NCI-H1048 (cell line): ENCODE results near the gene GRAP.
"Not testable (repeated sequence)": the region's sequence is repeated elsewhere in the genome, so short reads cannot be mapped to it uniquely, and the experiment has no call there.

Experiments used
- DNase-seq: peaks from one replicate; lab custom pipeline; 2025; lab: John Stamatoyannopoulos, UW

Gene GRAP

DNA sequence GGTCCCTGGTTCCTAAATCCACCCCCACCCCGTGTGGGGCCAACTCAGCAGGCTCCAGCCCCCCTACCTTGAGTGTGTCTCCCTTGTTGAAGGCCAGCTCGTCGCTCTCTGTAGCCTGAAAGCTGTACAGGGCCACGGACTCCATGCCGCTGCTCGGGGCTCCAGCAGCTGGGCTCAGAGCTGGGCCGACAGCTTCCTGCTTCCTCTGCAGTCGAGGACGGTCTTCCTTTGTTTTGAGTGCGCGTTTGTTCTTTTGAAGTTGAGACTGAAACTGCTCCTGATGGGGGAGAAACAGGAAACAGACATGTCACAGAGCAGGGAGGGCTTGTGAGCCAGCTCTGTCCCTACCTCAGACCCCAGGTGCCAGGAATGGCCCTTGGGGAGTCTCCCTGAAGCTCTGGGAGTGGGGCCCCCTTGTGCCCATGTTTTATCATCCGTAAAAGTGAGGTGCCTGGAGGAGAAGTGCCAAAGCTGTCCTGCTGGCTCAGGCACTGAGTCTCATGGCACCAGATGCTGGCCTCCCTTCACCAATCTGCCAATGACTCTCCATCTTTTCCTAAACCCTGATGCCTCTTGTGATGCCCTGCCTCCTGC, at the start of gene GRAP:
Gene GRAP (minus strand): TSS at position 176 of the 594 bp plus-strand sequence. CDS start 31 bp downstream, at position 145.
- DNase-seq: not testable (repeated sequence)

- DNase-seq: not testable (repeated sequence)
Observed at GRCh38 chr17:19093684-19094438, 47.1 kb upstream of the GRAP start.

- DNase-seq: not testable (repeated sequence)
Observed at GRCh38 chr17:19092737-19093683, 46.3 kb upstream of the GRAP start.

DNA sequence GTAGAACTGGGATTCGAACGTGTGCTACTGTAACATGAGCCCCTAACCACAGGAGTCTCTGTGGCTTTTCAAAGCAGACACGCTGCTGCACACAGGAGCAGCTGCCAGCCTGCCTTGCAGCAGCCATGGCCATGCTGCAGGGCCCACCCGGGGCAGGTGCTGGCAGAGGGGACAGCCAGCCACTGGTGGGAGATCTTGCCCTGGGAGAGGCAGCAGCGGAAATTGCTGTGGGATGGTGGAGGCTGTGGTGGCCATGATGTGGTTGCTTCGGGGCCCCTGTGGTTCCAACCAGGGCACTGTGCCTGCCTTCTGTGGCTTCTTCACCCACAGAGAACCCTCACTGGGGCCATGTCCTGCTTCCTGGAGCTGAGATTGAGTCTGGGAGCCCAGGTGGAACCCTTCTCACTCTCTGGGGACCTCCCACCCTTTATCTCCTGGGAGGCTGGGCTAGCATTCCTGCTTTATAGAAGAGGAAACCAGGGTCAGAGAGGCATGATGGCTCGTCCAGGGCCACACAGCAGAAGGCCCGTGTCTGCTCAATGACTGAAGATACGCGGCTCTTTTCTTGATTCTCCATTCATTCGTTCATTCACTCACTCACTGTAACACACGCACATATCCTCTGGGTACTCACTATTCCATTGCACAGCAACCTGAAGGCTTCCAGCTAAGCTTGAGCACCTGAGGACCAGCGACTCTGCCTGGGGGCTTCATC, 43.5 kb upstream of the GRAP start:
- not testable (repeated sequence) for DNase-seq

DNA sequence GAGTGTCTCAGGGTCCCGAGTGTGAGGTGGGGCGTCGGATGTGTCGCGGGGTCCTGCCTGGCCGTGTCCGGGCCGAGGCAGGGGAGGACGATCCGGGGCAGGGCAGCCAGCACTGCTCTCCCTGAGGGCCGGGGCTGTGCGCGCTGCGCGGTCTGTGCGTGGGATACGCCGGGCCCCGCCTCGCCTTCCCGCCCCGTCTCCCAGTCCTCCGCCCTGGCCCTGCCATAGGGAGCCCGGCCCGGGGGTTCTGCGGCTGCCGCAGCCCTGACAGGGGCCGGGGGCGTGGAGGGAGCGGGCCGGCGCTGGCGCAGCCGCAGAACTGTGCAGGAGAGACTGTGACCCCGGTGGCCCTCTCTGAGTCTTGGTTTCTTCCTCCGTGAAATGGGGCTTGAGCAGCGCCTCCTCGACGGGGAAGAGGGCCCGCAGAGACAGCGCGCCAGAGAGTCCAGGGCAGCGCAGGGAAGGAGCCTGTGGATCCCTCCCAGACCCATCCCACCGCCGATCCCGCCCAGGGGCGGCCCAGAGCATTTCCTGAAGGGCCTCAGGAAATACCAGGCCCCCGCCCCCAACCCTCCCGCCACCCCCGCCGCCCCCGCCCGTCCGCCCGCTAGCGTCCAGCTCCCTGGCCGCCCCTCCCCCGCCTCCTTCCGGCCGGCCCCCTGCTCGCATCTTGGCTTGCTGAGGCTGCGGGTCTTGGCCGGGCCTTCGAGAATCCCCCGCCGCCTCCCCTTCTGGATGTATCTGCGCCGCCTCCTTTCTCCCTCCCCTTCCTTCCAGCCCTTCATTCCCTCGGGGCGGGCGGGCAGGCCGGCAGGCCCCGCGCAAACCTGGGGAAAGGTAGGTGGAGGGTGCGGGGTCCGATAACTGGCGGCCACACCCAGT, 42.3 kb upstream of the GRAP start:
- DNase-seq: not testable (repeated sequence)

DNA sequence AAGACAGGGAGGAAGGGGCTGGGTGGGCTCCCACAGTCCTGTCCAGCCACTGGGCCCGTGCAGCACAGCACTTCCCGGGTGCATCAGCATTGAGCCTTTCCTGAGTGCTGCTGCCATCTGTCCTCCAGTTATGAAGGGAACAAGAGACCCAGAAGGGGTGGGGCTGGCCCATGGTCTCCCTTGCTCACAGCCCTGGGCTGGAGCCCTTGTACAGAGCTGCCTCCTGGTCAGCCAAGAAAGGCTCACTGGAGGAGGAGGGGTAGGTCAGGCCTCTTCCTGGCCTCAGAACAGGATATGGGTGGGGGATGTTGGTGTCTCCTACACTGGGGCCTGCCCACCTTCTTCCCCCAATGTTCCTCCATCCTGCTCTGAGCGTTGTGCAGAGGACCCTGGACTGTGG, 30.6 kb upstream of the GRAP start:
- not testable (repeated sequence) for DNase-seq

- DNase-seq: not testable (repeated sequence)
Observed at GRCh38 chr17:19076398-19077192, 29.8 kb upstream of the GRAP start.

GRCh38 chr17:19070318-19071168, 23.8 kb upstream of the GRAP start:
- DNase-seq: not testable (repeated sequence)

DNA sequence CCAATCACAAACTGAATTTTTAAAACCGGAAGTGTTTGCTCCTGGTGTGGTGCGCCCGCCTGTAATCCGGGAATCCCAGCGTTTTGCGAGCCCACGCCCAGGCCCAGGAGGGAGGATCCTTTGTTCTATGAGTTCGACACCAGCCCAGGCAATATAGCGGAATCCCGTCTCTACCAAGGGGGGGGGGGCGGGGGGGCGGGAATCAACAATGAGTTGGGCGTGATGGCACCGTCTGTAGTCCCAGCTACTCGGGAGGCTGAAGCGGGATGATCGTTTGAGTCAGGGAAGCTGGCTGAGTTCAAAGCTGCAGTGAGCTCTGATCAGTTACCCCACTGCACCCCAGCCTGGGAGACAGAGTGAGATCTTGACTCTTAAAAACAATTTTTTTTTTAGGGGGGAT, 17.6 kb upstream of the GRAP start:
- DNase-seq: not testable (repeated sequence)

DNA sequence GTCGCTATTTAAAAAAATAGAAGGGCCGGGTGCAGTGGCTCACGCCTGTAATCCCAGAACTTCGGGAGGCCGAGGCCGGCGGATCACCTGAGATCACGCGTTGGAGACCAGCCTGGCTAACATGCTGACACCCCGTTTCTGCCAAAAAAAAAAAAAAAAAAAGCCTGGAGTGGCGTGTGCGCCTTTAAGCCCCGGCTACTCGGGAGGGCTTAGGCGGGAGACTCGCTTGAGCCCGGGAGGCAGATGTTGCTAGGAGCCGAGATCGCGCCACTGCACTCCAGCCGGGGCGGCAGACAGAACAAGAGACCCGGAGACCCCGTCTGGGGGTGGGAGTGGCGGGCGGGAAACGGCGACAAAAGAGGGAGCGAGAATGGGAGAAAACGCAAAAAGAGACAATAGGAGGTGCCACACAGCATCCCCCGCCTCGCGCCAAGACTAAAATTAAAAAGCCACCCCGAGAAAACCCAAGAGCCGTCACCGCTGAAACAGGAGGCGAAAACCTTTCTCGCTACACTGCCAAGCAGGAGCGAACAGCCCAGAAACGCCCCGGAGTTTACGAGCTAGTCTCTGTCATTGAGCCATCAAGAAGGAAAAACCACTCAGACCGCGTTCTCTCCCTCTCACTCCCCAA, 16.7 kb upstream of the GRAP start:
- DNase-seq: not testable (repeated sequence)

DNA sequence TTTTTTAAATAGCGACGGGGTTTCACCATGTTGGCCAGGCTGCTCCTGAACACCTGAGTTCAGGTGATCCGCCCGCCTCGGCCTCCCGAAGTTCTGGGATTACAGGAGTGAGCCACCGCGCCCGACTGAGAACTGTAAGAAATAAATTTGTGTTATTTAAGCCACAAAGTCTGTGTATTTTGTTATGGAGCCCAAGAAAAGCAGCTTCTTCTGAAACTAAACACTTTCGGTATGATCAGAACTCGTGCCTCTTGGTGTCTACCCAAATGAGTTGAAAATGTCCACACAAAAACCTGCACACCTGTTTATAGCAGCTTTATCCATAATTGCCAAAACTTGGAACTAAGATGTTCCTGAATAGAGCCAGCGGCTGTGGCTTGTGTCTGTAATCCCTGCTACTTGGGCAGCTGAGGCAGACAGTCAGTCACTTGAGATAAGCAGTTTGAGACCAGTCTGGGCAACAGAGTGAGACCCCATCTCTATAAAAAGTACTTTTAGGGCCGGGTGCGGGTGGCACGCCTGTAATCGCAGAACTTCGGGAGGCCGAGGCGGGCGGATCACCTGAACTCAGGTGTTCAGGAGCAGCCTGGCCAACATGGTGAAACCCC, 16.1 kb upstream of the GRAP start:
- not testable (repeated sequence) for DNase-seq

DNA sequence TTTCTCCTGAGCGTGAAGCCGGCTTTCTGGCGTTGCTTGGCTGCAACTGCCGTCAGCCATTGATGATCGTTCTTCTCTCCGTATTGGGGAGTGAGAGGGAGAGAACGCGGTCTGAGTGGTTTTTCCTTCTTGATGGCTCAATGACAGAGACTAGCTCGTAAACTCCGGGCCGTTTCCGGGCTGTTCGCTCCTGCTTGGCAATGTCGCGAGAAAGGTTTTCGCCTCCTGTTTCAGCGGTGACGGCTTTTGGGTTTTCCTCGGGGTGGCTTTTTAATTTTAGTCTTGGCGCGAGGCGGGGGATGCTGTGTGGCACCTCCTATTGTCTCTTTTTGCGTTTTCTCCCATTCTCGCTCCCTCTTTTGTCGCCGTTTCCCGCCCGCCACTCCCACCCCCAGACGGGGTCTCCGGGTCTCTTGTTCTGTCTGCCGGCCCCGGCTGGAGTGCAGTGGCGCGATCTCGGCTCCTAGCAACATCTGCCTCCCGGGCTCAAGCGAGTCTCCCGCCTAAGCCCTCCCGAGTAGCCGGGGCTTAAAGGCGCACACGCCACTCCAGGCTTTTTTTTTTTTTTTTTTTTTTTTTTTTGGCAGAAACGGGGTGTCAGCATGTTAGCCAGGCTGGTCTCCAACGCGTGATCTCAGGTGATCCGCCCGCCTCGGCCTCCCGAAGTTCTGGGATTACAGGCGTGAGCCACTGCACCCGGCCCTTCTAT, 15.4 kb upstream of the GRAP start:
- DNase-seq: not testable (repeated sequence)

DNA sequence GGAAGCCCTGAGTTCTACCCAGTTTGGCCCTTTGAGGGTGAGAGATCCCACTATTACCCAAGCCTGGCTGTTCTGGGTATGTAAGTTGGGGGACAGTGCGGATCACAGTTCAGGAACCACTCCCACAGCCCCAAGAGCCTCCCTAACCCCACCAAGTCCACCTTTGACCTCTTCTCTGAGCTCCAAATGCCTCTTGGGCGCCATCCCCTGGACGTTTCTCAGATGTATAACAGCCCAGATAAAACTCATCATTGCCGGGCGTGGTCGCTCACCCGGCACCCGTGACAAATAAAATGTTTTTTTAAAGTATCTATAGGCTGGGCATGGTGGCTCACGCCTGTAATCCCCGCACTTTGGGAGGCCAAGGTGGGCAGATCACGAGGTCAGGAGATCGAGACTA, 8.7 kb upstream of the GRAP start:
- not testable (repeated sequence) for DNase-seq

- DNase-seq: not testable (repeated sequence)
Observed at GRCh38 chr17:19048826-19049225, 2.1 kb upstream of the GRAP start.

DNA sequence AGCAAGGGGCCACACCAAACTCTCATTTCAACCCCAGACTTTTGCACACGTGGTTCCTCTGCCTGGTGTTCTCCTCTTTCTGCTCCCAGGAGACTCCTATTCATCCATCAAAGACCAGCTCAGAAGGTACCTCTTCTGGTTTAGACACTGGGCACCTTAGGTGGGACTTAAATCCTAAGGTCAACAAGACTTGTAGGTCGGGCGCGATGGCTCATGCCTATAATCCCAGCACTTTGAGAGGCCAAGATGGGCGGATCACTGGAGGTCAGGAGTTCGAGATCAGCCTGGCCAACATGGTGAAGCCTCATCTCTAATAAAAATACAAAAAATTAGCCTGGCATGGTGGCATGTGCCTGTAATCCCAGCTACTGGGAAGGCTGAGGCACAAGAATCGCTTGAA, 753 bp upstream of the GRAP start:
- DNase-seq: not testable (repeated sequence)

DNA sequence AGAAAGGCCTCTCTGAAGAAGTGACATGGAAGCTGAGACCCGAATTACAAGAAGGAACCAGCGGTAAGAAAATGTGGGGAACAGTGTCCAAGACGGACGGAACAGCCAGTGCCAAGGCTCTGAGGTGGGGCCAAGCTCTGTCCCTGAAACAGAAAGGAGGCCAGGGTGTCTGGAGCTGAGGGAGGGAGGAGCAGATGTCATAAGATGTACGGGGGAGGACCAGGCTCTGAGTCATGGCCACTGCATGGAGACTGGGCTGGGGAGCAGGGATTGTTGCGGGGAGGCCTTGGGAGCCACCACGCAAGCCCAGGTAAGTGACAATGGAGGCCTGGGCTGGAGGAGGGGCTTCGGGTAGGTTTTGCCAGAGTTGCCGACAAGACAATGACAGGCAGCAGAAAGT, 2.1 kb downstream of the GRAP start:
- DNase-seq: not testable (repeated sequence)

DNA sequence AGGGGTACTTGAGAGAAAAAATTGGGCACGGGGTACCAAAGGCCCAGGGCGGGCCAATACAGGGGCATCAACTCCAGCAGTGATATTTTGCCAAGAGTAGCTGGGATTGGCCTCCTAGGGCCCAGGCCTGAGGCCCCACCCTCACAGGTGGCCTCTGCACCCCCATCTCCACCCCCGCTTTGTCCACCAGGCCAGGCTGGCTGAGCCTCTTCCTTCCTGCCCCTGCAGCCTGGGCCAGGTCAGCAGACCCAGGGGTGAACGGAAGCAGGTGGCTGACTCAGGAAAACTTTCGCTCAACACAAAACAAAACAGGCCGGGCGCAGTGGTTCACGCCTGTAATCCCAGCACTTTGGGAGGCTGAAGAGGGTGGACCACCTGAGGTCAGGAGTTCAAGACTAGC, 3.7 kb downstream of the GRAP start:
- DNase-seq: not testable (repeated sequence)
